Heart right ventricle (tissue), 16 donors: ENCODE data around the gene GLS. TPM values are rescaled to one million over a fixed set of nuclear protein-coding genes. Genes with fewer than 3 reads are reported as not detected.
A peak's percentile ranks its signal among the peaks of the same experiment; 100 is the strongest.

Source experiments
- ATAC-seq, 8 donors: fragments of 200-7000 bp; cut with Tn5 transposase; one replicate each; pipeline ENCODE4 v1.9.1; 2020; ENCODE audit warnings: mild to moderate bottlenecking in 8 of 8, moderate library complexity in 8 of 8, moderate number of reproducible peaks in 1 of 8
- DNase-seq, 2 donors: peaks; one replicate each; pipeline ENCODE4 v3.0.0-alpha.2; 2020
- H3K27ac ChIP-seq, 10 donors: fragments of 200-600 bp; sonication (generic) in 2 of 10; one replicate each; pipeline versions ENCODE4 v1.5.0 to v1.8.0; 2020 to 2022; ENCODE audit warnings: mild to moderate bottlenecking in 3 of 10
- H3K27me3 ChIP-seq, 7 donors: fragments of 200-600 bp; one replicate each; pipeline ENCODE4 v1.8.0; 2021 to 2022; ENCODE audit warnings: mild to moderate bottlenecking in 2 of 7
- H3K36me3 ChIP-seq, 9 donors: fragments of 200-600 bp; sonication (generic) in 1 of 9; one replicate each; pipeline versions ENCODE4 v1.5.0 to v1.8.0; 2020 to 2022; ENCODE audit warnings: mild to moderate bottlenecking in 2 of 9
- H3K4me1 ChIP-seq, 9 donors: fragments of 200-600 bp; sonication (generic) in 1 of 9; one replicate each; pipeline versions ENCODE4 v1.5.0 to v1.8.0; 2020 to 2022; ENCODE audit warnings: mild to moderate bottlenecking in 4 of 9
- H3K4me3 ChIP-seq, 10 donors: fragments of 200-600 bp; sonication (generic) in 2 of 10; one replicate each; pipeline versions ENCODE4 v1.5.0 to v1.8.0; 2020 to 2022; ENCODE audit warnings: mild to moderate bottlenecking in 7 of 10, moderate library complexity in 2 of 10
- H3K9me3 ChIP-seq, 11 donors: fragments of 200-600 bp in 10 of 11; sonication (generic) in 2 of 11; one replicate each; pipeline versions ENCODE4 v1.5.0 to v1.8.0; 2013 to 2022; ENCODE audit warnings: mild to moderate bottlenecking in 2 of 11, control low read depth in 1 of 11, moderate library complexity in 1 of 11
- WGBS, 2 donors: extraction: QIAGEN DNeasy Blood & Tissue Kit; methylation state at CpG; one replicate each; pipeline ENCODE4 v1.1.7; 2013; ENCODE audit warnings: inconsistent platforms in 1 of 2; 5-methylcytosine and 5-hydroxymethylcytosine counted together
- intact Hi-C, 10 donors: fragments of 100-400 bp; cut with DNase I; formaldehyde crosslinking; loops; one replicate each; pipeline versions ENCODE4 v1.11.1 to v1.14.2; 2022
- polyA plus RNA-seq, 2 donors: library from polyadenylated mRNA; stranded (reverse); fragments of 200-250 nt; gene quantifications; one replicate each; pipeline ENCODE4 v1.2.3, GENCODE V29; 2013
- total RNA-seq, 10 donors: library from RNA; stranded (reverse); fragmentation: NEBNext Ultra II Directional in 3 of 10; extraction: Animal tissue kit (Norgen Biotek cat#: 25700) in 3 of 10; gene quantifications; one replicate each; pipeline versions ENCODE4 v1.2.1 to v1.2.4, GENCODE V29; 2021 to 2023
- TF ChIP-seq, protein P1 (sequence below), 9 donors: fragments of 200-600 bp; sonication (generic) in 2 of 9; IDR thresholded peaks; one replicate each; pipeline versions ENCODE4 v1.5.0 to v1.8.0; 2021 to 2022; ENCODE audit warnings: antibody characterized with exemption in 9 of 9, mild to moderate bottlenecking in 5 of 9, moderate library complexity in 1 of 9
- donor health status: Arrhythmogenic right ventricular cardiomyopathy.
- donor health status: ischemic (EF 13 %, LVEDD 7.1; RV severe dilation, severe dysfunction).
- donor health status: healthy with polysubstance abuse.
- donor health status: DM: no; HTN: yes; CAD: no.
- donor health status: DM: no; HTN: no; CAD: no.
- donor health status: ischemic (EF 25% LVEDD 6.9; RV normal size, moderate dysfunction).
- donor health status: ischemic (EF 25% LVEDD 5.7; RV mildly dilated, moderate dysfunction).
- donor health status: healthy.
- donor health status: DM: yes; HTN: yes; CAD: no.
- donor health status: Ischemic cardiomyopathy.
- donor health status: ischemic (EF 35%, LVEDD 5.7; RV mildly dilated, moderate dysfunction).
- donor health status: nonischemic (EF 11% LVEDD 7.7; RV severe dilation, severe dysfunction).
- donor health status: DM: yes; HTN: yes; CAD: no.
- donor health status: PGD.
- donor health status: ischemic (EF 29% LVEDD 5.4; RV normal size, mild dysfunction).
- donor health status: nonischemic (EF 23%, LVEDD 6.1; RV moderate dilation, normal function).

Gene GLS
- total and polyA plus RNA-seq, 12 donors, result 17.1 to 73.5 (median 54.3) TPM

DNA sequence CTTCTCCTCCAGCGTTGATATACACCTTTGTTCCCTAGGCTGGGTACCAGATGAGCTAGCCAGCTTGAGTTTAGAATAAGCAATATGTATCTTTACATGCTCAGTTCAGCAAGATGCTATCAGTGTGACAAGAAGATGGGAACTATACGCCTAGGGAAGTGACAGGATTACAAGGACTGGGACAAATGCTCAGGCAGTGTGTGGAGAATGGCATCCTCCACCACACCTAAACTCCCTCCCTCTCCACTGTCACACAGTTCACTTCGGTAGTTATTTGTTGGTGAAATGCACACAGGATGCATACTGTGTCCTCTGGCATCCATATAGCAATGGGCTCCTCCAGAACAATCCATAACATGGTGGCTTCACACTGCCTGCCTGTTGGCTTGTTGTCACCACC lies 125.7 kb downstream of the GLS start:
- intact Hi-C loops, result no loop called here
- TF ChIP-seq, protein P1, sequence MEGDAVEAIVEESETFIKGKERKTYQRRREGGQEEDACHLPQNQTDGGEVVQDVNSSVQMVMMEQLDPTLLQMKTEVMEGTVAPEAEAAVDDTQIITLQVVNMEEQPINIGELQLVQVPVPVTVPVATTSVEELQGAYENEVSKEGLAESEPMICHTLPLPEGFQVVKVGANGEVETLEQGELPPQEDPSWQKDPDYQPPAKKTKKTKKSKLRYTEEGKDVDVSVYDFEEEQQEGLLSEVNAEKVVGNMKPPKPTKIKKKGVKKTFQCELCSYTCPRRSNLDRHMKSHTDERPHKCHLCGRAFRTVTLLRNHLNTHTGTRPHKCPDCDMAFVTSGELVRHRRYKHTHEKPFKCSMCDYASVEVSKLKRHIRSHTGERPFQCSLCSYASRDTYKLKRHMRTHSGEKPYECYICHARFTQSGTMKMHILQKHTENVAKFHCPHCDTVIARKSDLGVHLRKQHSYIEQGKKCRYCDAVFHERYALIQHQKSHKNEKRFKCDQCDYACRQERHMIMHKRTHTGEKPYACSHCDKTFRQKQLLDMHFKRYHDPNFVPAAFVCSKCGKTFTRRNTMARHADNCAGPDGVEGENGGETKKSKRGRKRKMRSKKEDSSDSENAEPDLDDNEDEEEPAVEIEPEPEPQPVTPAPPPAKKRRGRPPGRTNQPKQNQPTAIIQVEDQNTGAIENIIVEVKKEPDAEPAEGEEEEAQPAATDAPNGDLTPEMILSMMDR (IDR thresholded peaks at IDR 0.05), result no peak
- whole genome bisulfite sequencing, 2 donors, result 95 to 99% methylated on average over 3 of the region's 3 CpGs

DNA sequence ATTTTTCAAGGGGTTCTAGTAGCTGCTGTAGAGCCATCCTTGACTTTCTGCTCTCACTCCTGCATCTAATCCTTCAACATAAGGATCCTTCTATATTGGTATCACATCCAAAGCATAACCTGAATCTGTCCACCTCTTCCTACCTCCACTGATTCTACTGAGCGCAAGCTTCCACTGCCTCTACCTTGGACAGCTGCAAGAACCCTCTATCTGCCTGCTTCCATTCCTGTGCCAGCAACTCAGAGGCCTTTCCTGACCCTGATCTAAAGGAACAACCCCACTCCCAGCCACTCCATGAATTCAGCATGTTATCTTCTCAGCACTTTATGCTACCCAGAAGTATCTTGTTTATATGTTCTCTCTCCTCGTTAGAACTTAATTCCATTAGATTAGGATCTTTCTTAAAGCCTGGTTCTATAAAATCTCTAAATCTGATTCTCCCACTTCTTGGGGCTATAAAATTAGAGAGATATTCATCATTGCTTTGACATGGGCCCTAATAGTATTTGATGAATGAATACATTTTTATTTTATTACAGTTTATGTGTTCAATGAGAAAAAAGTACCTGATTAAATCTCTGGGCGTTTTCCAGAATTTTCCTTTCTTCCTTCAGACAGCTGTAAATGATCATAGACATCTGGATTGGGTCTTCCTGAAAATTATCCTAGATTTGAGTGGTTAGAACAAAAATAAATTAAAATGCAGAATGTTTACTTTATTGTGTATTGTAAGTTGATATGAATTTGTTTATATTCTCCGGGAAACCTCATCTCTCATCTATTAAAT lies 126.6 kb downstream of the GLS start:
- Histone ChIP-seq H3K4me3 (no peak overlapping the region), H3K36me3 (peaks cover 0 to 100% (median 69%) of the 10 kb centered on the region in 9 donors), H3K4me1 (peaks cover 0 to 57% (median 21%) of the 10 kb centered on the region in 9 donors), H3K9me3 (peaks cover 0 to 10% (median 0%) of the 10 kb centered on the region in 11 donors), H3K27ac (no peak overlapping the region), H3K27me3 (no peaks in the 10 kb centered on the region)
- ATAC-seq (no peak), DNase-seq (no peak)
- 94% methylated on average over 4 of the region's 4 CpGs for WGBS, 2 donors
- intact Hi-C loops, result no loop called here
- TF ChIP-seq, protein P1 (IDR thresholded peaks at IDR 0.05), result no peak

More for the DNA sequence above, 125.7 kb downstream of the GLS start:
- ATAC-seq, result no peak
- Histone ChIP-seq H3K36me3 (peaks cover 0 to 100% (median 78%) of the 10 kb centered on the region in 9 donors), H3K27ac (no peak overlapping the region), H3K4me1 (peaks cover 0 to 49% (median 13%) of the 10 kb centered on the region in 9 donors), H3K4me3 (no peak overlapping the region), H3K9me3 (peaks cover 0 to 10% (median 0%) of the 10 kb centered on the region in 11 donors), H3K27me3 (no peaks in the 10 kb centered on the region)
- DNase-seq, result no peak

DNA sequence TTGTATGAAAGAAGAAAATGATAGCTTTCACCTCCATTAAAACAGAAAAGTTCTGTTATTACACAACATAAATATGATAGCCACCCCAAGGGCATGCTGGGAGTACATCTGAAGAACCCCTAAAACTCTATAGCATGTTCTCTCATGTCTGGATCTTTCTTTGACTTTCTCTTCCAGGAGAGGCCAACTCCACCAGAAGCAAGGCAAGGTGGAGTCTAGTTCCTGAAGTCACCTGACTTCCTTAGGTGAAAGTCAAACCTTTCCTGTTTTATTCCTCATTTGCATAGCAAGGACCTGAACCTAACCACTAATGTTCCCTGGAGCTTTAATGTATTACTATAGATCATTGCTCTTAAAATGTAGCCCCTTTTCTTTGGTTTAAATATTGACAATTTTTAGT lies 127.7 kb downstream of the GLS start:
- ATAC-seq, result no peak
- Histone ChIP-seq H3K27ac (no peak overlapping the region), H3K9me3 (peaks cover 0 to 10% (median 0%) of the 10 kb centered on the region in 11 donors), H3K4me3 (no peak overlapping the region), H3K4me1 (peaks cover 0 to 64% (median 29%) of the 10 kb centered on the region in 9 donors), H3K36me3 (peaks cover 0 to 98% (median 58%) of the 10 kb centered on the region in 9 donors), H3K27me3 (no peaks in the 10 kb centered on the region)
- intact Hi-C loops, result no loop called here
- TF ChIP-seq, protein P1 (IDR thresholded peaks at IDR 0.05), result no peak
- no peak for DNase-seq

DNA sequence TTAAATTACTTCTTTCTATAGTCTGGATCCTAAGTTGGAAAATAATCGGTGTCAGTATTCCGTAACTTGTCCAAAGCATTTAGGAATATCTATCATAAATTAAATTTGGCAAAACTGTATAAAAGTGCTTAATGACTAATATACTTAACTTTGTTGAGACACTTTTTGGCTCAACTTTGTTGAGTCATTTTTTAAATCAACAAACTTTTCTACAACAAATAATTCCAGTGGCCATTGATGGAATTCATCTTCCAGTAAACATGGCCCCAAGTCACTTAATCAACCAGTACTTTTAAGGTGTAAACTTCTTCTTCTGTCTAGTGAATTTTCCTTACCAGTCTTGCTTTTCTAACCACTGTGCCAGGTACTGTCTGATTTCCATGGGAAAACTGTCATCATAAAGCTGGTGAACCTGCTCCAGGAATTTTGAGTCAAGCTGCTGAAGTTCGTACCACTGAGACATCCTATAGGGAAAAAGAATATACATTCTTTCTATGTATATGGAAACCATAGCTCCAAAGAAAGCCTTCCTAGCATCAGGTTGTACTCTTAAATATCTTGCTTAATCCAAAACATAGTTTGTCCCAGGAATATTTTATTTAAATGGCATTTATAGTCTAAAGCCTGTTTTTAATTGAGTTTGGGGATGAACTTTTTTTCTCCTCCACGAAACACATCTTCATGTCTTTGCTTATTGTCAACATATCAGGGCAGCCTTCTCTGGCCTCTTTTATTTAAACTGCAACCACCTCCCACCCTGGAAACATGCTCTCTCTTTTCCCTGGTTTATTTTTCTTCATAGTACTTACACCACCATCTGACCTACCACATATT lies 129.1 kb downstream of the GLS start:
- ATAC-seq (peak in 1 of 8 donors; percentile 41), DNase-seq (no peak)
- Histone ChIP-seq H3K36me3 (peaks cover 0 to 83% (median 45%) of the 10 kb centered on the region in 9 donors), H3K27me3 (no peaks in the 10 kb centered on the region), H3K9me3 (no peaks in the 10 kb centered on the region), H3K4me1 (peaks cover 0 to 70% (median 34%) of the 10 kb centered on the region in 9 donors), H3K4me3 (no peak overlapping the region), H3K27ac (peak overlapping the region in 1 of 10 donors; percentile 2)
- TF ChIP-seq, protein P1 (IDR thresholded peaks at IDR 0.05), result no peak
- intact Hi-C loops, result loop anchor here in 3 of 10 donors (5.0 kb wide), 2 partner anchors 127 to 157 kb away; partner anchors contain the start of gene GLS (in 2 of the 3)
- 95 to 98% methylated on average over 4 of the region's 4 CpGs for WGBS, 2 donors
